K562 (cell line): ENCODE results near the gene MANBA. TPM values are rescaled to one million over a fixed set of nuclear protein-coding genes. Genes with fewer than 3 reads are reported as not detected.

Experiments used
- ATAC-seq: fragments of 200-7000 bp; cut with Tn5 transposase; 3 replicates; pipeline ENCODE4 v1.9.1; 2020; ENCODE audit warnings: moderate library complexity
- BruUV-seq: library from RNA; stranded (reverse); fragments of 400-500 nt; replicated peaks from 2 replicates; lab custom pipeline; 2021; lab: Mats Ljungman, UMichigan
- CTCF ChIA-PET: fragments of 300-600 bp; formaldehyde crosslinking; extraction: SDS; loops from one replicate; lab custom pipeline; 2021; ENCODE audit warnings: low intra/inter-chr PET ratio; lab: Yijun Ruan, JAX
- POLR2A ChIA-PET: fragments of 300-600, 350-650 bp; sonication (Branson Sonifier 250); formaldehyde crosslinking; extraction: SDS; loops from one replicate; lab custom pipeline; 2021; ENCODE audit warnings: antibody characterized with exemption, inconsistent platforms; lab: Yijun Ruan, JAX
- DNase-seq, 4 experiments: peaks; one replicate each; pipeline versions ENCODE4 v3.0.0 to v3.0.0-alpha.2; 2011 to 2018; ENCODE audit warnings: low spot score in 3 of 4, mixed read lengths in 3 of 4; ENCODE audit errors: extremely low read depth in 1 of 4
- FAIRE-seq: peaks from 2 replicates; lab custom pipeline; 2011; peaks lifted over from hg19 to GRCh38; lab: Jason Lieb, UNC
- H2AFZ ChIP-seq: 2 replicates; pipeline ENCODE4 v1.6.0; 2011; ENCODE audit warnings: low read depth, low read length, control low read depth, inconsistent platforms
- H3K27ac ChIP-seq: fragments of 200-600 bp; 3 replicates; pipeline ENCODE4 v1.8.0; 2011; ENCODE audit warnings: low read depth, mild to moderate bottlenecking, control low read depth, inconsistent platforms, low read length, moderate library complexity, mixed read lengths; ENCODE audit errors: extremely low read depth
- H3K27me3 ChIP-seq, 2 experiments: fragments of 300-600 bp in 1 of 2; 2 replicates in 1 of 2; 3 replicates in 1 of 2; pipeline versions ENCODE4 v1.6.0 to v1.8.0; 2011; ENCODE audit warnings: inconsistent platforms in 2 of 2, low read length in 2 of 2, mild to moderate bottlenecking in 1 of 2, mixed read lengths in 1 of 2, moderate library complexity in 1 of 2; ENCODE audit not compliant: control insufficient read depth in 2 of 2, insufficient read depth in 2 of 2
- H3K36me3 ChIP-seq: fragments of 300-600 bp; 3 replicates; pipeline ENCODE4 v1.8.0; 2011; ENCODE audit warnings: mild to moderate bottlenecking, low read length, inconsistent platforms; ENCODE audit not compliant: control insufficient read depth, insufficient read depth
- H3K4me1 ChIP-seq, 2 experiments: fragments of 200-600 bp in 1 of 2; replicated peaks in 1 of 2; 2 replicates in 1 of 2; 3 replicates in 1 of 2; pipeline versions ENCODE4 v1.5.1 to v1.8.0; 2011; ENCODE audit warnings: inconsistent platforms in 2 of 2, low read length in 2 of 2, mild to moderate bottlenecking in 1 of 2, mixed read lengths in 1 of 2, moderate library complexity in 1 of 2; ENCODE audit not compliant: control insufficient read depth in 2 of 2, insufficient read depth in 2 of 2
- H3K4me2 ChIP-seq: 2 replicates; pipeline ENCODE4 v1.6.1; 2011; ENCODE audit warnings: low read length, control low read depth, inconsistent platforms, mixed read lengths; ENCODE audit not compliant: insufficient read depth
- H3K4me3 ChIP-seq: fragments of 200-600 bp; sonication (generic), shearing (Covaris generic); 2 replicates; pipeline ENCODE4 v1.5.1; 2016; ENCODE audit warnings: control low read depth, inconsistent platforms
- H3K79me2 ChIP-seq: fragments of 200-600 bp; 3 replicates; pipeline ENCODE4 v1.8.0; 2011; ENCODE audit warnings: low read length, inconsistent platforms; ENCODE audit not compliant: control insufficient read depth, insufficient read depth
- H3K9ac ChIP-seq, 2 experiments: 2 replicates each; pipeline versions ENCODE4 v1.6.0 to v1.6.1; 2011; ENCODE audit warnings: low read depth in 2 of 2, low read length in 2 of 2, control low read depth in 1 of 2, inconsistent platforms in 1 of 2, mild to moderate bottlenecking in 1 of 2, mixed read lengths in 1 of 2; ENCODE audit not compliant: insufficient read depth in 1 of 2
- H3K9me1 ChIP-seq: one replicate; pipeline ENCODE4 v1.6.0; 2011; ENCODE audit warnings: inconsistent platforms, mild to moderate bottlenecking, low read length, moderate library complexity; ENCODE audit not compliant: control insufficient read depth, insufficient read depth
- H3K9me3 ChIP-seq: replicated peaks from 2 replicates; pipeline ENCODE4 v1.5.1; 2011; ENCODE audit warnings: low read depth, low read length, inconsistent platforms; ENCODE audit not compliant: control insufficient read depth, insufficient read depth
- H4K20me1 ChIP-seq: replicated peaks from 2 replicates; pipeline ENCODE4 v1.6.1; 2011; ENCODE audit warnings: low read length, inconsistent platforms, mixed read lengths; ENCODE audit not compliant: control insufficient read depth, insufficient read depth
- KDM1A ChIP-seq, 2 experiments: fragments of 450-650 bp; IDR thresholded peaks; 2 replicates each; pipeline ENCODE4 v1.6.1; 2016; ENCODE audit warnings: mild to moderate bottlenecking in 2 of 2
- KDM5B ChIP-seq: fragments of 200-600 bp; sonication (generic); IDR thresholded peaks from 2 replicates; pipeline ENCODE4 v1.6.1; 2012; ENCODE audit warnings: low read depth, mild to moderate bottlenecking, moderate library complexity, low read length, control low read depth, inconsistent platforms; ENCODE audit not compliant: insufficient replicate concordance
- MYNN ChIP-seq, 2 experiments: sonication (generic); formaldehyde crosslinking in 1 of 2; IDR thresholded peaks; 2 replicates each; pipeline versions ENCODE4 v1.5.0 to v1.6.1; 2016 to 2020; ENCODE audit warnings: antibody characterized with exemption in 1 of 2, missing genetic modification reagents in 1 of 2
- POLR2A ChIP-seq: fragments of 450-650 bp; conservative IDR thresholded peaks from 2 replicates; pipeline ENCODE4 v1.6.1; 2016
- RCOR1 ChIP-seq, 2 experiments: IDR thresholded peaks; 2 replicates each; pipeline ENCODE4 v1.6.1; 2012; ENCODE audit warnings: low read depth in 2 of 2, low read length in 2 of 2, borderline replicate concordance in 1 of 2, improper control_type of control experiment in 1 of 2
- ZKSCAN8 ChIP-seq: fragments of 200-800 bp; sonication (Bioruptor generic); IDR thresholded peaks from 2 replicates; pipeline ENCODE4 v1.6.1; 2016; ENCODE audit warnings: missing genetic modification characterization, missing compliant biosample characterization
- WGBS: fragments of 100-300 bp; shearing (Covaris generic); methylation state at CpG from one replicate; pipeline ENCODE4 v1.1.6; 2016; ENCODE audit warnings: low coverage, mixed read lengths; ENCODE audit not compliant: insufficient coverage; ENCODE audit errors: missing lambda C conversion rate; 5-methylcytosine and 5-hydroxymethylcytosine counted together
- in situ Hi-C: fragments of 300-500 bp; cut with MboI; formaldehyde crosslinking; loops from 4 replicates; pipeline ENCODE4 v1.15.0; 2018; ENCODE audit warnings: inconsistent platforms, mixed read lengths
- intact Hi-C: fragments of 100-400 bp; cut with micrococcal nuclease; formaldehyde crosslinking; loops from 2 replicates; pipeline ENCODE4 v1.14.2; 2022
- polyA plus RNA-seq, 8 experiments: library from polyadenylated mRNA; depleted of rRNA in 4 of 8; stranded (reverse) in 5 of 8; unstranded in 3 of 8; fragments of >200 nt; fragmentation: Nextera tagmentation in 2 of 8; fragmentation: Illumina TruSeq in 1 of 8; extraction: Ambion mirVana in 2 of 8; extraction: Trizol in 1 of 8; gene quantifications; 2 replicates each; pipeline versions ENCODE4 v1.2.1 to v1.2.3, GENCODE V29; 2011 to 2014; ENCODE audit warnings: inconsistent platforms in 1 of 8, missing spikeins in 1 of 8
- total RNA-seq, 7 experiments: library from RNA; depleted of rRNA in 6 of 7; stranded (reverse); fragments of >200 nt in 6 of 7; fragmentation: Illumina TruSeq in 2 of 7; extraction: Trizol in 2 of 7; gene quantifications; 2 replicates each; pipeline versions ENCODE4 v1.2.1 to v1.2.3, GENCODE V29; 2011 to 2021; ENCODE audit warnings: low replicate concordance in 1 of 7
- TF ChIP-seq, protein P1 (sequence below): fragments of 150-350 bp; IDR thresholded peaks from 2 replicates; pipeline ENCODE4 v1.6.1; 2014; ENCODE audit warnings: low read depth, mild to moderate bottlenecking, low read length, borderline replicate concordance
- TF ChIP-seq, protein P2 (sequence below): sonication (generic); formaldehyde crosslinking; IDR thresholded peaks from 2 replicates; pipeline ENCODE4 v1.8.0; 2023; ENCODE audit warnings: missing genetic modification reagents, mild to moderate bottlenecking, borderline replicate concordance
- TF ChIP-seq, protein P3 (sequence below): fragments of 450-650 bp; IDR thresholded peaks from 2 replicates; pipeline ENCODE4 v1.6.1; 2016; ENCODE audit warnings: mild to moderate bottlenecking

MANBA gene
- total and polyA plus RNA-seq, 9 of the 15 experiments (the other 6 are each of a cell fraction or from before 2014, with no cell fraction given), result 1.8 to 12.9 (median 7.7) TPM

DNA sequence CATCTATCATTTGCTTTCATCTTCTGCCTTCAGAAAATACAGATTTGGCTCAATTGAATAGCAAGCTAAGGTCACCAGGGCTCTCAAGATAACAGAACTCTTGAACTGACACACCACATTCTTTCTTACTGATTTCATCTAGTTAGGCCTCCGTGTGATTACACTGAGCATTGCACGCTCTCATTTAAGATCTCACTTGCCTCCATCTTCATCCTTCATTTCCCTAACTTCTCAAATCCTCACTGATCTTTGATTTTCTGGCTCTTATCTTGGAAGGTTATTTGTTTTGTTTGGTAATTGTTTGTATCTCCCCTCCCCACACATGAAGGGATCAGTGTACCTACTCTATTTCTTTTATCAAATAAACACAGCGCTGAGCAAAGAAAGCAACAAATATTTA is 47.7 kb downstream of the MANBA start:
- Histone ChIP-seq H3K4me1 (no peaks in the 10 kb centered on the region), H3K4me2 (no peak overlapping the region), H3K9ac (no peak overlapping the region), H3K27ac (no peak overlapping the region), H3K9me3 (no peaks in the 10 kb centered on the region), H3K9me1 (no peaks in the 10 kb centered on the region), H3K79me2 (no peaks in the 10 kb centered on the region), H4K20me1 (no peaks in the 10 kb centered on the region), H3K27me3 (no peaks in the 10 kb centered on the region), H3K4me3 (no peak overlapping the region), H2AFZ (no peak overlapping the region), H3K36me3 (no peaks in the 10 kb centered on the region)
- WGBS, result 43% methylated on average over 3 of the region's 3 CpGs
- FAIRE-seq, result no peak
- CTCF ChIA-PET, result no interaction called here
- in situ Hi-C loops (no loop called here), intact Hi-C loops (no loop called here)
- no peak for ATAC-seq
- DNase-seq, result no peak
- BruUV-seq, result no TSS peak
- POLR2A ChIA-PET, result interaction anchor here (1.3 kb wide), 1 partner anchor 115 kb away, joined by 3 read pairs; no protein-coding TSS in a partner anchor
- TF ChIP-seq, protein P1, sequence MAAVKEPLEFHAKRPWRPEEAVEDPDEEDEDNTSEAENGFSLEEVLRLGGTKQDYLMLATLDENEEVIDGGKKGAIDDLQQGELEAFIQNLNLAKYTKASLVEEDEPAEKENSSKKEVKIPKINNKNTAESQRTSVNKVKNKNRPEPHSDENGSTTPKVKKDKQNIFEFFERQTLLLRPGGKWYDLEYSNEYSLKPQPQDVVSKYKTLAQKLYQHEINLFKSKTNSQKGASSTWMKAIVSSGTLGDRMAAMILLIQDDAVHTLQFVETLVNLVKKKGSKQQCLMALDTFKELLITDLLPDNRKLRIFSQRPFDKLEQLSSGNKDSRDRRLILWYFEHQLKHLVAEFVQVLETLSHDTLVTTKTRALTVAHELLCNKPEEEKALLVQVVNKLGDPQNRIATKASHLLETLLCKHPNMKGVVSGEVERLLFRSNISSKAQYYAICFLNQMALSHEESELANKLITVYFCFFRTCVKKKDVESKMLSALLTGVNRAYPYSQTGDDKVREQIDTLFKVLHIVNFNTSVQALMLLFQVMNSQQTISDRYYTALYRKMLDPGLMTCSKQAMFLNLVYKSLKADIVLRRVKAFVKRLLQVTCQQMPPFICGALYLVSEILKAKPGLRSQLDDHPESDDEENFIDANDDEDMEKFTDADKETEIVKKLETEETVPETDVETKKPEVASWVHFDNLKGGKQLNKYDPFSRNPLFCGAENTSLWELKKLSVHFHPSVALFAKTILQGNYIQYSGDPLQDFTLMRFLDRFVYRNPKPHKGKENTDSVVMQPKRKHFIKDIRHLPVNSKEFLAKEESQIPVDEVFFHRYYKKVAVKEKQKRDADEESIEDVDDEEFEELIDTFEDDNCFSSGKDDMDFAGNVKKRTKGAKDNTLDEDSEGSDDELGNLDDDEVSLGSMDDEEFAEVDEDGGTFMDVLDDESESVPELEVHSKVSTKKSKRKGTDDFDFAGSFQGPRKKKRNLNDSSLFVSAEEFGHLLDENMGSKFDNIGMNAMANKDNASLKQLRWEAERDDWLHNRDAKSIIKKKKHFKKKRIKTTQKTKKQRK, result no peak
- 0 out of 4 replicates have a peak, but pooled peaks of 1 of the 2 experiments have one; percentile 4 for TF ChIP-seq RCOR1 (IDR thresholded peaks at IDR 0.05; ENCODE audit: borderline replicate concordance in 1 of 2, low read depth in 2 of 2, low read length in 2 of 2)
- no peak for TF ChIP-seq ZKSCAN8
- TF ChIP-seq KDM1A (IDR thresholded peaks at IDR 0.05), result peak; percentile 23 to 53; a peak in 2 of 4 replicates
- no peak for TF ChIP-seq MYNN (IDR thresholded peaks at IDR 0.05)
- TF ChIP-seq MYNN (CRISPR knock-in tag; IDR thresholded peaks at IDR 0.05), result no peak
- no peak for TF ChIP-seq POLR2A
- TF ChIP-seq, protein P2, sequence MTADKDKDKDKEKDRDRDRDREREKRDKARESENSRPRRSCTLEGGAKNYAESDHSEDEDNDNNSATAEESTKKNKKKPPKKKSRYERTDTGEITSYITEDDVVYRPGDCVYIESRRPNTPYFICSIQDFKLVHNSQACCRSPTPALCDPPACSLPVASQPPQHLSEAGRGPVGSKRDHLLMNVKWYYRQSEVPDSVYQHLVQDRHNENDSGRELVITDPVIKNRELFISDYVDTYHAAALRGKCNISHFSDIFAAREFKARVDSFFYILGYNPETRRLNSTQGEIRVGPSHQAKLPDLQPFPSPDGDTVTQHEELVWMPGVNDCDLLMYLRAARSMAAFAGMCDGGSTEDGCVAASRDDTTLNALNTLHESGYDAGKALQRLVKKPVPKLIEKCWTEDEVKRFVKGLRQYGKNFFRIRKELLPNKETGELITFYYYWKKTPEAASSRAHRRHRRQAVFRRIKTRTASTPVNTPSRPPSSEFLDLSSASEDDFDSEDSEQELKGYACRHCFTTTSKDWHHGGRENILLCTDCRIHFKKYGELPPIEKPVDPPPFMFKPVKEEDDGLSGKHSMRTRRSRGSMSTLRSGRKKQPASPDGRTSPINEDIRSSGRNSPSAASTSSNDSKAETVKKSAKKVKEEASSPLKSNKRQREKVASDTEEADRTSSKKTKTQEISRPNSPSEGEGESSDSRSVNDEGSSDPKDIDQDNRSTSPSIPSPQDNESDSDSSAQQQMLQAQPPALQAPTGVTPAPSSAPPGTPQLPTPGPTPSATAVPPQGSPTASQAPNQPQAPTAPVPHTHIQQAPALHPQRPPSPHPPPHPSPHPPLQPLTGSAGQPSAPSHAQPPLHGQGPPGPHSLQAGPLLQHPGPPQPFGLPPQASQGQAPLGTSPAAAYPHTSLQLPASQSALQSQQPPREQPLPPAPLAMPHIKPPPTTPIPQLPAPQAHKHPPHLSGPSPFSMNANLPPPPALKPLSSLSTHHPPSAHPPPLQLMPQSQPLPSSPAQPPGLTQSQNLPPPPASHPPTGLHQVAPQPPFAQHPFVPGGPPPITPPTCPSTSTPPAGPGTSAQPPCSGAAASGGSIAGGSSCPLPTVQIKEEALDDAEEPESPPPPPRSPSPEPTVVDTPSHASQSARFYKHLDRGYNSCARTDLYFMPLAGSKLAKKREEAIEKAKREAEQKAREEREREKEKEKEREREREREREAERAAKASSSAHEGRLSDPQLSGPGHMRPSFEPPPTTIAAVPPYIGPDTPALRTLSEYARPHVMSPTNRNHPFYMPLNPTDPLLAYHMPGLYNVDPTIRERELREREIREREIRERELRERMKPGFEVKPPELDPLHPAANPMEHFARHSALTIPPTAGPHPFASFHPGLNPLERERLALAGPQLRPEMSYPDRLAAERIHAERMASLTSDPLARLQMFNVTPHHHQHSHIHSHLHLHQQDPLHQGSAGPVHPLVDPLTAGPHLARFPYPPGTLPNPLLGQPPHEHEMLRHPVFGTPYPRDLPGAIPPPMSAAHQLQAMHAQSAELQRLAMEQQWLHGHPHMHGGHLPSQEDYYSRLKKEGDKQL, result no peak
- TF ChIP-seq, protein P3, sequence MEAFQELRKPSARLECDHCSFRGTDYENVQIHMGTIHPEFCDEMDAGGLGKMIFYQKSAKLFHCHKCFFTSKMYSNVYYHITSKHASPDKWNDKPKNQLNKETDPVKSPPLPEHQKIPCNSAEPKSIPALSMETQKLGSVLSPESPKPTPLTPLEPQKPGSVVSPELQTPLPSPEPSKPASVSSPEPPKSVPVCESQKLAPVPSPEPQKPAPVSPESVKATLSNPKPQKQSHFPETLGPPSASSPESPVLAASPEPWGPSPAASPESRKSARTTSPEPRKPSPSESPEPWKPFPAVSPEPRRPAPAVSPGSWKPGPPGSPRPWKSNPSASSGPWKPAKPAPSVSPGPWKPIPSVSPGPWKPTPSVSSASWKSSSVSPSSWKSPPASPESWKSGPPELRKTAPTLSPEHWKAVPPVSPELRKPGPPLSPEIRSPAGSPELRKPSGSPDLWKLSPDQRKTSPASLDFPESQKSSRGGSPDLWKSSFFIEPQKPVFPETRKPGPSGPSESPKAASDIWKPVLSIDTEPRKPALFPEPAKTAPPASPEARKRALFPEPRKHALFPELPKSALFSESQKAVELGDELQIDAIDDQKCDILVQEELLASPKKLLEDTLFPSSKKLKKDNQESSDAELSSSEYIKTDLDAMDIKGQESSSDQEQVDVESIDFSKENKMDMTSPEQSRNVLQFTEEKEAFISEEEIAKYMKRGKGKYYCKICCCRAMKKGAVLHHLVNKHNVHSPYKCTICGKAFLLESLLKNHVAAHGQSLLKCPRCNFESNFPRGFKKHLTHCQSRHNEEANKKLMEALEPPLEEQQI, result no peak
- no peak for TF ChIP-seq KDM5B
